Measurements from ENCODE around the gene SSBP4.

Gene SSBP4

GRCh38 chr19:18428787-18429674 is 9.8 kb downstream of the SSBP4 start (continued):
- TF ChIP-seq ZNF354C (tag by site-specific recombination; IDR thresholded peaks at IDR 0.05; ENCODE audit: borderline replicate concordance, low read depth) (no peak), ZNF843 (tag by site-specific recombination; IDR thresholded peaks at IDR 0.05) (peak; percentile 28; the same call in 1 of the 2 replicates), ZNF623 (tag by site-specific recombination; IDR thresholded peaks at IDR 0.05) (peak; percentile 36), ZNF394 (tag by site-specific recombination; IDR thresholded peaks at IDR 0.05; ENCODE audit: borderline replicate concordance) (0 out of 2 replicates have a peak, but pooled peaks have one; percentile 12), ZNF558 (tag by site-specific recombination; IDR thresholded peaks at IDR 0.05) (no peak), ZSCAN4 (tag by site-specific recombination; IDR thresholded peaks at IDR 0.05) (no peak), ZNF600 (tag by site-specific recombination; IDR thresholded peaks at IDR 0.05) (no peak), ZNF302 (tag by site-specific recombination; IDR thresholded peaks at IDR 0.05; ENCODE audit: low read depth) (no peak), ZNF223 (tag by site-specific recombination; IDR thresholded peaks at IDR 0.05) (no peak), ZNF146 (tag by site-specific recombination; IDR thresholded peaks at IDR 0.05) (no peak), EGR2 (tag by site-specific recombination; IDR thresholded peaks at IDR 0.05; ENCODE audit: low read depth) (peak; percentile 85), ZBTB6 (tag by site-specific recombination; IDR thresholded peaks at IDR 0.05) (peak; percentile 40), KLF7 (tag by site-specific recombination; IDR thresholded peaks at IDR 0.05; ENCODE audit: borderline replicate concordance) (no peak), ZNF707 (tag by site-specific recombination; IDR thresholded peaks at IDR 0.05) (no peak), ZBTB21 (tag by site-specific recombination; IDR thresholded peaks at IDR 0.05) (peak; percentile 49; the same call in 1 of the 2 replicates), ZNF473 (tag by site-specific recombination; IDR thresholded peaks at IDR 0.05) (no peak), ELK4 (IDR thresholded peaks at IDR 0.05; ENCODE audit: borderline replicate concordance, low read depth, low read length) (no peak), MEIS1 (CRISPR knock-in tag; IDR thresholded peaks at IDR 0.05; ENCODE audit: borderline replicate concordance) (no peak), SP2 (tag by site-specific recombination; IDR thresholded peaks at IDR 0.05) (peak; percentile 70), ZNF121 (tag by site-specific recombination; IDR thresholded peaks at IDR 0.05) (no peak), IKZF3 (tag by site-specific recombination; IDR thresholded peaks at IDR 0.05) (peak; percentile 80), ZNF24 (tag by site-specific recombination; IDR thresholded peaks at IDR 0.05) (no peak), ZNF529 (tag by site-specific recombination; IDR thresholded peaks at IDR 0.05; ENCODE audit: insufficient replicate concordance) (no peak), ZNF350 (tag by site-specific recombination; IDR thresholded peaks at IDR 0.05) (no peak), ZFHX2 (tag by site-specific recombination; conservative IDR thresholded peaks at IDR 0.05) (peak; percentile 83), GLIS1 (tag by site-specific recombination; IDR thresholded peaks at IDR 0.05) (peak; percentile 99), ZSCAN30 (tag by site-specific recombination; IDR thresholded peaks at IDR 0.05) (0 out of 2 replicates have a peak, but pooled peaks have one; percentile 57)
- TF ChIP-seq, protein P1, sequence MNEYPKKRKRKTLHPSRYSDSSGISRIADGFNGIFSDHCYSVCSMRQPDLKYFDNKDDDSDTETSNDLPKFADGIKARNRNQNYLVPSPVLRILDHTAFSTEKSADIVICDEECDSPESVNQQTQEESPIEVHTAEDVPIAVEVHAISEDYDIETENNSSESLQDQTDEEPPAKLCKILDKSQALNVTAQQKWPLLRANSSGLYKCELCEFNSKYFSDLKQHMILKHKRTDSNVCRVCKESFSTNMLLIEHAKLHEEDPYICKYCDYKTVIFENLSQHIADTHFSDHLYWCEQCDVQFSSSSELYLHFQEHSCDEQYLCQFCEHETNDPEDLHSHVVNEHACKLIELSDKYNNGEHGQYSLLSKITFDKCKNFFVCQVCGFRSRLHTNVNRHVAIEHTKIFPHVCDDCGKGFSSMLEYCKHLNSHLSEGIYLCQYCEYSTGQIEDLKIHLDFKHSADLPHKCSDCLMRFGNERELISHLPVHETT (tag by site-specific recombination; IDR thresholded peaks at IDR 0.05): no peak
- TF ChIP-seq, protein P2, sequence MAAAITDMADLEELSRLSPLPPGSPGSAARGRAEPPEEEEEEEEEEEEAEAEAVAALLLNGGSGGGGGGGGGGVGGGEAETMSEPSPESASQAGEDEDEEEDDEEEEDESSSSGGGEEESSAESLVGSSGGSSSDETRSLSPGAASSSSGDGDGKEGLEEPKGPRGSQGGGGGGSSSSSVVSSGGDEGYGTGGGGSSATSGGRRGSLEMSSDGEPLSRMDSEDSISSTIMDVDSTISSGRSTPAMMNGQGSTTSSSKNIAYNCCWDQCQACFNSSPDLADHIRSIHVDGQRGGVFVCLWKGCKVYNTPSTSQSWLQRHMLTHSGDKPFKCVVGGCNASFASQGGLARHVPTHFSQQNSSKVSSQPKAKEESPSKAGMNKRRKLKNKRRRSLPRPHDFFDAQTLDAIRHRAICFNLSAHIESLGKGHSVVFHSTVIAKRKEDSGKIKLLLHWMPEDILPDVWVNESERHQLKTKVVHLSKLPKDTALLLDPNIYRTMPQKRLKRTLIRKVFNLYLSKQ (tag by site-specific recombination; IDR thresholded peaks at IDR 0.05; ENCODE audit: borderline replicate concordance): no peak
- TF ChIP-seq, protein P3, sequence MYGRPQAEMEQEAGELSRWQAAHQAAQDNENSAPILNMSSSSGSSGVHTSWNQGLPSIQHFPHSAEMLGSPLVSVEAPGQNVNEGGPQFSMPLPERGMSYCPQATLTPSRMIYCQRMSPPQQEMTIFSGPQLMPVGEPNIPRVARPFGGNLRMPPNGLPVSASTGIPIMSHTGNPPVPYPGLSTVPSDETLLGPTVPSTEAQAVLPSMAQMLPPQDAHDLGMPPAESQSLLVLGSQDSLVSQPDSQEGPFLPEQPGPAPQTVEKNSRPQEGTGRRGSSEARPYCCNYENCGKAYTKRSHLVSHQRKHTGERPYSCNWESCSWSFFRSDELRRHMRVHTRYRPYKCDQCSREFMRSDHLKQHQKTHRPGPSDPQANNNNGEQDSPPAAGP (tag by site-specific recombination; IDR thresholded peaks at IDR 0.05): peak; percentile 73; the same call in 1 of the 2 replicates
- TF ChIP-seq, protein P4, sequence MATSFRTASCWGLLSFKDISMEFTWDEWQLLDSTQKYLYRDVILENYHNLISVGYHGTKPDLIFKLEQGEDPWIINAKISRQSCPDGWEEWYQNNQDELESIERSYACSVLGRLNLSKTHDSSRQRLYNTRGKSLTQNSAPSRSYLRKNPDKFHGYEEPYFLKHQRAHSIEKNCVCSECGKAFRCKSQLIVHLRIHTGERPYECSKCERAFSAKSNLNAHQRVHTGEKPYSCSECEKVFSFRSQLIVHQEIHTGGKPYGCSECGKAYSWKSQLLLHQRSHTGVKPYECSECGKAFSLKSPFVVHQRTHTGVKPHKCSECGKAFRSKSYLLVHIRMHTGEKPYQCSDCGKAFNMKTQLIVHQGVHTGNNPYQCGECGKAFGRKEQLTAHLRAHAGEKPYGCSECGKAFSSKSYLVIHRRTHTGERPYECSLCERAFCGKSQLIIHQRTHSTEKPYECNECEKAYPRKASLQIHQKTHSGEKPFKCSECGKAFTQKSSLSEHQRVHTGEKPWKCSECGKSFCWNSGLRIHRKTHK (tag by site-specific recombination; IDR thresholded peaks at IDR 0.05): no peak
